TTC549 (cell line): ENCODE measurements around the gene GALNTL6.

Source experiments
- FAIRE-seq: peaks from 2 replicates; lab custom pipeline; 2012; peaks lifted over from hg19 to GRCh38; lab: Jason Lieb, UNC

GALNTL6 gene

DNA sequence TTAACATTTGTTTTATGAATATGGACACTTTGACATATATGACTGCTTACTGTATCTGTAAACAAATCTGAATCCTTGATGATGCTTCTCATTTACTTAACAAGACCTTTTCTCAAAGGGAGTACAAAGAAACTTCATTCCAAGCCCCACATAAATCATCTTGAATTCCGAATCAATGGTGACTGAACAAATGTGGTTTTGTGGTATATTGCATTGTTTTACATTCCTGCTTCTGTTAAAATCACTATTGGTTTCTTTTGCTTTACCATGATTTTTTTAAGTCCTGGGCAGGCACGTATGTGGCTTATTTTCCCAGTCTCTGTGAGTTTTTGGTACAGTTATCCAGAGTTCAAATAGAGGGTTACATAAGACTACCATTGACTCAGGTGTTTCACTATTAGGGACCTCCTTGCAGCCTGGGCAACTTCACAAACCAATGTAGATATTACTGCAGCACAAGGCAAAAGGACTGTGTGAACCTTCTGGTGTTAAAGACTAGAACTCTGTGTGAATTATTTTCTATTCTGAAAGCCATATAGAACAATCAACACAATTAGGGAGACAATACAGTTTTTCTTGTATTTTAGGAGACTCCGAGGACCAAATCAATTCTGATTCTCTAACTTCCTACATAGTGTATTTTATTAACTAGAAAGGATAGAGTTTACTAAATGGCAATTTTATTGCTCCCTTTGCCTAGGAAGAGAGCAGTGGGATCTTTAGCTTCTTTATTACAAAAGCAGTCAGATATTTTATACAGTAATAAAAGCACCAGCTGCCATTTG lies 196.4 kb downstream of the GALNTL6 start:
- no peak for FAIRE-seq

DNA sequence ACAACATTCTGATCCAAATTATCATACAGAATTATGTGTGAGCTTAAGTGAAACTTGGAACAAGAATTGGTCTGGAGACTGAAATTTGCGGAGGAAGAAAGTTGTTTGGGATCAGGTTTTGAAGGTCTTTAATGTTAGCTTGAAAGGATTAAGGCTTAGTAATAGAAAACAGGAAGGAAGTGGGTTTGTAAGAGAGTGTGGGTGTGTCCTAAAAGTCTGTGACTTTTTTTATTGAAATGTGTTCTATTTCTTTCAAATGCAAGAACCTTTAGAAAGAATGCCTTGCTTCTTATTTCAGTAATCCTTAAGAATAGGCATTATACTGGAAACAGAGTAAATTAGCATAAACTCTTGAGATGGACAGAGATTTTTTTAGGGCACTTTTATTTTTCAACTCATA lies 198.0 kb downstream of the GALNTL6 start:
- no peak for FAIRE-seq

DNA sequence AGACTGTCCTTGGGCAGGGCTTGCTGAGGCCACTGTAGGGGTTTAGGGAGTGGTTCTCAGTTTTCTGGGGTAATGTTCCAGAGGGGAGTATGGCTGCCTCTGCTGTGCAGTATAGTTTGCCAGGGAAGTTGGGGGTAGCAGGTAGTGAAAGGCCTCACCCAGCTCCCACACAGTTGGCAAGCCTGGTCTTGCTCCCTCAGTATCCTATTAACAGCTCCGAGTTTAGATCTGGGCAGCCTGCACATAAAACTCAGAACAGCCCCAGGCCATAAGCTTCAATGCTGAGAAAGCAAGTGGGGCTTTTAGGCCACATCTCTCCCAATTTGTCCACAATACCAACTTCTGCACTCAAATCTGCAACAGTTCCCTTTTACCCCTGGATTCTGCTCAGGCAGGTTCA lies 205.2 kb downstream of the GALNTL6 start:
- no peak for FAIRE-seq

- no peak for FAIRE-seq
Observed at GRCh38 chr4:172035562-172035961, 222.4 kb downstream of the GALNTL6 start.

DNA sequence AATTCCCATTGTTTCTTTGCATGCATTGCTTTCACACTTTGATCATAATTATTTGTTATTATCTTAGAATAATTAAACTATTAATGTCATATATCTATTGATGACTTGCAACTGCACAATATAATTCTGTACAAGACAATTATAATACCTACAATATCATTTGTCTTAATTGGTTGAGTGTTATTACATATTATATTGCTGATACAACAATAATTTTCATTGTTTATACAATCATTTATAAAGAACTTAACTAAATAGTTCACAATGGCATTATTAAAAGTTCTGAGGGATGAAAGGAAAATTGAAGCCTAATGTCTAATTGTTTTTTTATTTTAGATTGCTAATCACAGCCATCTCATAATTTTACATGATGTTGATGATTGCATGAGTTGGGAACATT lies 227.6 kb downstream of the GALNTL6 start:
- FAIRE-seq, result no peak

GRCh38 chr4:172042714-172043114 lies 229.5 kb downstream of the GALNTL6 start:
- no peak for FAIRE-seq

DNA sequence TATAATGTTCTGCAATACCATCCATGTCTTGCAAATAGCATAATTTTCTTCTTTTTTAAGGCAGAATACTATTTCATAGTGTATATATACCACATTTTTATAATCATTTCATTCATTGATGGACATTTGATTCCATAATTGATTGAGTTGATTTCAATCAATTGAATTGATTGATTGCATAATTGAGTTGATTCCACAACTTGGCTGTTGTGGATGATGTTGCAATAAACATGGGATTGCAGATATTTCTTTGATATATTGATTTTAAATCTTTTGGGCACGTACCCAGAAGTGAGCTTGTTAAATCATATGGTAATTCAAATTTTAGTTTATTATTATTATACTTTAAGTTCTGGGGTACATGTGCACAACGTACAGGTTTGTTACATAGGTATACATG lies 232.8 kb downstream of the GALNTL6 start:
- FAIRE-seq, result no peak

DNA sequence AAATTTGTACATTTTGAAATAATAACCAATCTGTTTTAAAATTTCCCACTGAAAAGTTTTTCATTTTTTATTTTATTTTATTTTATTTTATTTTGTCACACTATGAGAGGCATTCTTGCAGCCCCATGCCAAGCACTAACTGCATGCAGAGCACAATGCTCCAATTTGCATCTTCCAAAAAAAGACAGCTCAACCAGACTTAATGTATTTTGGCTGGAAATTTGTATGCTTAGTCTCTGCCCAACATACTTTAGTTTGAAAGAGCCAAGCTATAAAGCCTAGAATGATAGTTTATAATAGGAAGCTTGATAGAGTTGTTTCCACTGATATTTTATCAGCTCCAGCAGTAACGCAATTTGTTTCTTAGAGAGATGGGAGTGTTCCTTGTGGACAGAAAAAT lies 235.5 kb downstream of the GALNTL6 start:
- FAIRE-seq, result no peak

DNA sequence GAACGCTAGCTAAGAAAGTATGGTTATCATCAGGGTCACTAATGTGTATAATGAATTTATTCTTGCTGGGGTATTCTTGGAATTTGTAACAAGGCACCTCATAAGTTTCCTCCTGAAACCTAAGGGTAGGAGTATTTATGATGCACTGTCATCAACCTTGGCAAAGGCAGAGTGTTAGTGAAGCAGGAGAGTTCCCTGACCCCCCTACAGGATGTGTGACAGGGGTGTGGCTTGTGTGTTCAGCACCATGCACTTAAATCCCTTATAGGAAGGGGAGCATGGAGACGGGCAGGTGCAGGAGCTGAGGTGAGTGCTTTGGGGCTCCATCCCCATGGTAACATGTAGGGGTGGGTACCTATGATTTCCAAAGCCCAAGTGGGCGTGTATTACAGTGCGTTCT lies 237.7 kb downstream of the GALNTL6 start:
- no peak for FAIRE-seq

GRCh38 chr4:172055046-172055445 lies 241.8 kb downstream of the GALNTL6 start:
- FAIRE-seq, result no peak

GRCh38 chr4:172055498-172055897 lies 242.3 kb downstream of the GALNTL6 start:
- no peak for FAIRE-seq

GRCh38 chr4:172061204-172061603 lies 248.0 kb downstream of the GALNTL6 start:
- no peak for FAIRE-seq

GRCh38 chr4:172068506-172068905 lies 255.3 kb downstream of the GALNTL6 start:
- no peak for FAIRE-seq

DNA sequence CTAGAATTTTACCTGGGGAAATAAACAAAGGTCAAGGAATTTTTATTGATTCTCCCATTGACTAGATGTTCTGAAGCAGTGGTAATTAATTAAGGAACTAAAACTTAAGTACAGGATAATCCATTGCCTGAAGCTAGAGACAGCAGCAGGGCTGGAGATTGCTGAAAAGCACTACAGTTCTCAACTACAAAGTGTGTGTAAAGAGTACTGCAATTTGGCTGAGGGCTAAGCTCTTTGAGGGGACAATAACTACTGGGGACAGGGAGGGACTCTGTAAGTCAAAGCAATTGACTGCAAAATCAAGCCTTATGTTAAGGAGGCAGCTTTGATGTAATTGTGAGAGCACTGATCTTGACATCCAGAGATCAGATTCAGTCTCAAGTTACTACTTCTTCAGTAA lies 260.4 kb downstream of the GALNTL6 start:
- no peak for FAIRE-seq

DNA sequence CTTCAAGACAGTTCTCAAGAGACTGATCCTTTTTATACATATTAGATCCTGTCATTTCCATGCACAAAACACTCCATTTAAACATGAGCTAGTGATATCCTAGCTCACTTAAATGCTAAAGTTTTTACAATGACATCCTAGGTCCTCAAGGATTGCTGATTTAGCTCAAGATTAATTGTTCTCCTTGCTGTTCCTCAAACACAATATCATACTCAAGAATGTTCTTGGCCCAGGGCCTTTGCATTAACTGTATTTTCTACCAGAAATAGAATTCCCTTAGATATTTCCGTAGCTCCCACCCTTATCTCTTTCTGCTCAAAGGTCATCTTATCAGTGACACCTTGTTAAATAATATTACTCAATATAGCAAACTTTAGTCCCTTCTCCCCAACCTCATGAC lies 270.1 kb downstream of the GALNTL6 start:
- no peak for FAIRE-seq

GRCh38 chr4:172088556-172088955 lies 275.4 kb downstream of the GALNTL6 start:
- no peak for FAIRE-seq

DNA sequence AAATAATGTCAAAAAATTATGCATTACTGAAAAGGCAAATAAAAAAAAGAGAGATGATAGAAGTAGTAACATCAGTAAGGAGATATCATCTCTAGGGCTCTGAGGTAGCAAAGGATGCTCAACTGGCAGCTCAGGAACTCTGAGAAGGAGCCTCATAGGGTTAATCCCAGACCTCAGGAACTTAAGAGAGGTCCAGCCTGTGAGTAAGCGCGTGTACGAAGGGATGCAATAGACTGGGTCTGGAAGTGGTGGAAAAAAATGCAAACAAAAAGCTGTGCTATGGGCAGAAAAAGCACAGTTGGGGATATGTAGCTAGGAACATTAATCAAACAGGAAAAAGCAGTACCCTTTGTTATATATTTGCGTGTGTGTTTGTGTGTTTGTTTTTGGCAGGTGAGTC lies 282.0 kb downstream of the GALNTL6 start:
- no peak for FAIRE-seq

- no peak for FAIRE-seq
Observed at GRCh38 chr4:172096786-172097185, 283.6 kb downstream of the GALNTL6 start.

GRCh38 chr4:172099376-172099775 lies 286.2 kb downstream of the GALNTL6 start:
- no peak for FAIRE-seq

DNA sequence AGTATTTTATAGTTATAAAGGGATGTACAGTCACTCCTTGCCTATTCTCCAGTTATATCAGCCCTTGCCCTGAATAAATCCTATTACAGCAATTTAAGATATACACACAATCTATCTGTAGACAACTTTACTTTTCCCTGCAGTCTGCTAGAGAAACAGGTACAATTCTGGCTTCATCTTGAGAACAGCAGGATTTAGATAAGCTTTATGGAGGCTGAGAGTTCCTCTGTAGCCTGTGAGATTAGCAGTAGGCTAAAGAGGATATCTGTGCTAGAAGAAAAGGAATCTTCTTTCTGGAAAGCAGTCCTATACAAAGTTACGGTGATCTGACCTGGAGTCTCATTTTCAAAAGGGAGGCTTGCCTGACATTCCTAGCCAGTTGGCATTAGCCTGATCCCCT lies 290.3 kb downstream of the GALNTL6 start:
- FAIRE-seq, result no peak

DNA sequence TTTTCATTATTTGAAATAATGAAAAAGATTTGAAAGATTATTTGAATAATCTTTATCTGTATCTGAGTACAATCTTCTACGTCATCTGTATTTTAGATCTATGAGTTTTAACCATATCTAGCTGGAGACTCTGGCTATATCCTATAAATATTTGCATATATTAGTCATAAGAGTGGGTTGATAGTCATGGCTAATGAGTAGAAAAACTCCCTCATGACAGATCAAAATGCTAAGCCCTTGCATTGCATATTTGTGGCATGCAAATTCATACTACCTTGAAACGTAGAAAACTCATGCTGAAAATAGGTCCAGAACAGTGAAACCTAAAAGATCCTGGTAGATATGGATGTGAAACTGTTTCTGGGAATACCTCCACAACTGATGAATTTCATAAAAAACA lies 291.3 kb downstream of the GALNTL6 start:
- FAIRE-seq, result no peak

GRCh38 chr4:172105918-172106317 lies 292.7 kb downstream of the GALNTL6 start:
- no peak for FAIRE-seq

DNA sequence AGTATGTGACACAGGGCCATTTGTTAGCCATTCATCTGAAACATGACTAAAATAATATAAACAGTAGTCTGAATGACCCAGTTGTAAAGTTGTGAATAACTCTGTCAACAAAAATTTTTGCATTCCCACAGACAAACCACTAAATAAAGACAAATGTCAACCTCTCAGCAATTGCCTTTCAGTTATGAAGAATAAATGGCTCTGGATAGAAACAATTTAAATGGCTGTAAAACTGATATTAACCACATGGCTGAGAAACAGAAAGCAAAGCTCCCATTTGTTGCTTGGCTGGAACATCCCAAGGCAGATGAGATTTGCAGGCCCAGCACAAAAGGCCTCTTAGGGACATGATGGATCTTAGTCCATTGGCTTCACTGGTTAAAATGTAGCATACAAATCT lies 296.3 kb downstream of the GALNTL6 start:
- no peak for FAIRE-seq

GRCh38 chr4:172124656-172125308 lies 311.6 kb downstream of the GALNTL6 start:
- no peak for FAIRE-seq
